CD1c-positive myeloid dendritic cell (primary cell): Measurements from ENCODE around the gene RIPK4.

Experiments used
- DNase-seq: peaks from one replicate; pipeline ENCODE4 v3.0.0-alpha.2; 2016; ENCODE audit errors: extremely low spot score

The RIPK4 gene

GRCh38 chr21:41753006-41753898 lies 13.6 kb downstream of the RIPK4 start:
- no peak for DNase-seq

GRCh38 chr21:41752231-41752681 lies 14.6 kb downstream of the RIPK4 start:
- no peak for DNase-seq

- DNase-seq = no peak
These were observed 15.2 kb downstream of the RIPK4 start for GRCh38 chr21:41751611-41752011.

GRCh38 chr21:41750532-41751151 lies 16.2 kb downstream of the RIPK4 start:
- no peak for DNase-seq

- DNase-seq = no peak
These were observed 16.8 kb downstream of the RIPK4 start for GRCh38 chr21:41750051-41750450.

GRCh38 chr21:41749286-41749685 lies 17.6 kb downstream of the RIPK4 start:
- no peak for DNase-seq

- no peak for DNase-seq
These were observed 18.7 kb downstream of the RIPK4 start for GRCh38 chr21:41747943-41748738.

- DNase-seq = no peak
These were observed 20.2 kb downstream of the RIPK4 start for GRCh38 chr21:41746744-41747006.

GRCh38 chr21:41745971-41746743 lies 20.7 kb downstream of the RIPK4 start:
- DNase-seq = no peak

DNA sequence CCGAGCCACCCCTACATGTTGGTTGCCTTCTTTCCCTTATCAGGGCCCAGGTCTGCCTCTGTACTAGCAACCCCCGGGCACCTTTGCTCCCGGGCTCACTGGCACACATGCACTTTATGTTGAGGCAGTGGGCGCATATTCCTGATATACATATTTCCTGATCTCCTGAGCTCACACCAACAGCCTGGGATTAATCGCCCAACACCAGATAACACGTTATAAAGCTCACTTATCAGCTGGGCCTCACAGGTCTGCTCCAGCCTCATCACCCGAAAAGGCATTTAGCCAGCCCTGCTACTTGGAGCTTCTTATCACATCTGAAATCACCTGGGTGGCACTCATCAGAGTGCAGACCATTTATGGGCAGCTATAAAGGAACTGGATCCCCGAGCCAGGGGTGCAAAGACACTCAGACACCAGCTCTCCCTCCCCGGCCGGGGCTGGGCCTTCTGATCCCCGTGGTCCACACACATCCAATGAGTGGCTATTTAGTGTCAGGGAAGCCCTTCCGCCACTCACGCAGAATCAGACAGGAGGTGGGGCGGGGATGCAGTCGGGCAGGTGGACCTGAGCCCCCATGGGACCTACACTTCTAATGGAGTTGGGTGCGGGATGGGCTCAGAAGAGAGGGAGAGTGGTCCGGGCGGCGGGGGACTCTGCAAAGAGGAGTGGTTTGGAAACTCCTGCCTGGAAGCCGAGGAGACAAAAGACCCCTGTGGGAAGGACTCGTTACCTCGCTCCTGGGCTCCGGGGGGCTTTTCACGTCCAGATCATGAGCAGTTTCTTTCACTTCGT lies 21.6 kb downstream of the RIPK4 start:
- no peak for DNase-seq

DNA sequence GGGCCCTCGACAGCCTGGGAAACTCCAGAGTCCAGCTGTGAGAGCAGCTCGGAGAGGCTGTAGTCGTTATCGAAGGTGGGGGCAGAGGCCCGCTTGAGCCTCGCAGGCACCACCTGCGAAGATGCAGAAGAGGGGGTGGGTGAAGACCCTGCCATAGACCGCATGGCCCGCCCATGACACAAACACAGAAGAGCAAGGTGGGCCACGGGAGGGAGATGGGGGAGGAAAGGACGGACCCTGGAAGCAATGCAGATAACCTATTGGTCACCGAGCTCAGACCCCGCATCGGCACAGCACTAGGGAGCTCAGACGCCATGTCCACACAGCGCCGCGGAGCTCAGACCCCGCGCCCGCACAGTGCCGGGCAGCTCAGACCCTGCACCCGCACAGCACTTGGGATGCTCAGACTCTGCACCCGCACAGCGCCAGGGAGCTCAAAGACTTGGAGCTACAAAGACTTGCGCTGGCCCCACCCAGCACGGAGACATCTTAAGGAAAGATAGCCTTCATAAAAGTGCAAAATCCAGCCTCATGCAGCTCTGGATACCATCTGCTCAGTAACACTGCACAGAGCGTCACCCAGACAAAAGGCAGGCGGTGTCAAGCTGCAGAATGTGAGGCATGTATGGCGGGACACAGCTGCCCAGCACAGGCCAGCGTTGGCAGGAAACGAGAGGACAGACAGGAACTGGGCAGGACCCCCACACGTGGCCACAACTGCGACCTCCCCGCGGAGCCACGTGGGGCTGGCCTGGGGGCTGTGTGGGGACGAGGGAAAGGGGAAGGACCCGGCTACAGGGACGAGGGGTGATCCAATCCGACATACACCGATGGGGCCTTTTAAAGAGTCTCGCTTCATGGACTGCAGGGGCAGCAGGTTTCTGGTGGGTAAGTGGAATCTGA lies 22.6 kb downstream of the RIPK4 start:
- no peak for DNase-seq

- DNase-seq = no peak
These were observed 23.4 kb downstream of the RIPK4 start for GRCh38 chr21:41743321-41744027.

DNA sequence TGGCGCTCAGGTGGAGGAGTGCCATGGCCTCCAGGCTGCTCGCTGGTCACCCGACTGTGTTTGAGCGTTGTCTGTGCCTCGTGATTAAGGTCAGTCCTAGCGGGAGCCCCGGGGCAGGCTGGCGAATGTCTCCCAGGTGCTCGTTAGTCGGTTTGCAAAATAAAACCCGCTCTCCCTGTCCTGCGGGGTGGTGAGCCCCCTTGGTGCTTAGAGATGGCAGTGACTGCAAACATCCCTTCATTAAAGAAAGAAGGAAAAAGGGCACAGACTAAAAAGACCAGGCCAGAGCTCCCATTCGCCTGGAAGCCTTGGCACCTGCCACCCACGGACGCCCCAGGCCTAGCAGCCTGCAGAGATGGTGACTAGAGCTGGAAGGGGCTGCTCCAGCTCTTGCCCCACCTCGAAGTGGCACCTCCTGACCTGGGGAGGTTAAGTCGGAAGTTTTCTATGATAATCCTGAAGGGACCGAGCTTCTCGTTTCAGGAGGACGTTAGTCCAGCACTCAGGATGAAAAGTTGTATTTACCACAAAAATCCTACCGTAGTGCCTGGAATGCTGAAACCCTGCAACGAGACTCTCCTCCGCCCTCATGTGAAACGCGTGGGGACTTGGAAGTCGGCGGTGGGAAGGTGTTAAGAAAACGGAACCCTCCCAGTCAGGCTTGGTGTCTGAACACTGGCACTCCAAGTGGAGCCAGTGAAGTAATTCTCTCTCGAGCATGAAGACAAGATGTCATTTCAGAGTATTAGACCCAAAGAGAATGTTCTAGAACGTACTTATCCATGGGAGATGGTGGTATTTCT lies 24.6 kb downstream of the RIPK4 start:
- no peak for DNase-seq

DNA sequence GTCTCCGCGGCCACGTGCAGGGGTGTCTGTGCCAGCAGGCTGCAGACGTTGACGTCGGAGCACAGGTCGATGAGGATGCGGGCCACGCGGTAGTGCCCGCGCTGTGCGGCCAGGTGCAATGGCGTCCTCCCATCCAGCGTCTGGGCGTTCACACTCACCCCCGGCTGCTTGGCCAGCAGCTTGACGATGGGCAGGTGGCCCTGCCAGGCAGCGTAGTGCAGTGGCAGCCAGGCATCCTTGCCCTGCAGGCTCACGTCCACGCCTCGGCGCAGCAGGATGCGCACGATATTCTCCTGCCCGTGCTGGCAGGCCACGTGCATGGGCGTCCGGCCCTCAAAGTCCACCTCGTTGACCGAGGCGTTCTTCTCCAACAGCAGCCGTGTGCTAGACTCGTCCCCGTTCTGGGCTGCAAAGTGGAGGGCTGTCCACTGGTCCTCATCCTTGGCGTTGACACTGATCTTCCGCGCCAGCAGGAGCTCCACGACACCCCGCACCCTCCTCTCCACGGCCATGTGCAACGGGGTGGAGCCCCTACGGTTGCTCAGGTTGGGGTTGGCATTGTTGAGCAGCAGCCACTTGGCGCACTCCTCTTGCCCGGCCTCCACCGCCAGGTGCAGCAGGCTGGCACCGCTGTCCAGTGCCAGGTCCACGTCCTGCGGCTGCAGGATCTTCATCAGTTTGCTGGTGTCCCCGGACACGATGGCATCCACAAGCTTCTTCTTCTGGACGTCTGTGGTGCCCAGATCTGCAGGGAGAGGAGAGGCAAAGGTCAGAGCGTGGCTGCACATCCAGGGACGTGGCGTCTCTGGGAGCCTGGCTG lies 25.4 kb downstream of the RIPK4 start:
- no peak for DNase-seq

- DNase-seq = no peak
These were observed 26.1 kb downstream of the RIPK4 start for GRCh38 chr21:41740604-41741252.

DNA sequence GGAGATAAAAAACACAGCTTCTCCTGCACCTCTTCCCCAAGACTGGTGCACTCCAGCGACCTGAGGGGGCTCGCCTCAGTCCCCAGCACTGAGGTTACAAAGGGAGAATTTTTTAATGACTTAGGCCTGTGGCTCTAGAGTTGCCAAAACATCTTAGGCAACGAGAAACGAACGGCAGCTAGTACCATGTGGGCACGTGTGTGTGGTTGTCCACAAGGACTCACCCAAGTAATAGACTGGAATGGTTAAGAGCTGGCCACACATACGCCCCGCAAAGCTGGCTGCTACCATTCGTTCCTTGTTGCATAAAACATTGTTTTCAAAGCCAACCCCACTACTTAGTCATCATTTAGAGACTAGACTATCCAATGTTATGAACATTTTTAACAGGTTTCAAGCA lies 26.9 kb downstream of the RIPK4 start:
- no peak for DNase-seq

DNA sequence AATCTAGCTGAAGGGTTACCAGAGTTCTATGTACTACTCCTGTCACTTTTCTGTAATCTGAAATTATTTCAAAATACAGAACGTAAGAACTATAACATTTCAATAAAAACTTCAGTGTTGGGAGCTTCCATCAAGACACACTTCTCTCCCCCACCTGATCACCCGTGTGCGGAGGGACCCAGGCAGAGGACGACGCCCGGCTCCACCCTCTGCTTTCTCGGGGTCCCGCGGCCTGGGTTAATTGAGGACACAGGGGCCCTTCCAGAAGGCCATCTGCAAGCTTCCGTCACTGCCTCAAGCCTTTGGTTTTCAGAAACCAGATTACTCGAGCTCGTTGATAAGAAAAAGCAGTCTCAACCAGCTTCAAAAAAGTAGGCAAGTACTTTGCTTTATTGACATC lies 27.8 kb downstream of the RIPK4 start:
- DNase-seq = no peak
